Endodermal cell (in vitro differentiated cells): ENCODE data around the gene PRG2. TPM values are rescaled to one million over a fixed set of nuclear protein-coding genes. Genes with fewer than 3 reads are reported as not detected.

Experiments
- DNase-seq: peaks from one replicate; pipeline ENCODE4 v3.0.0-alpha.2; 2017
- H3K27ac ChIP-seq: 2 replicates; pipeline ENCODE4 v1.5.1; 2013; ENCODE audit warnings: mild to moderate bottlenecking, low read depth, low read length, moderate library complexity
- H3K27me3 ChIP-seq: 2 replicates; pipeline ENCODE4 v1.6.1; 2013; ENCODE audit warnings: mild to moderate bottlenecking, low read length, moderate library complexity; ENCODE audit not compliant: insufficient read depth, control insufficient read depth, poor library complexity, severe bottlenecking
- H3K36me3 ChIP-seq: 2 replicates; pipeline ENCODE4 v1.7.0; 2013; ENCODE audit warnings: mild to moderate bottlenecking, low read length, moderate library complexity; ENCODE audit not compliant: control insufficient read depth, insufficient read depth
- H3K4me1 ChIP-seq: one replicate; pipeline ENCODE4 v1.7.0; 2013; ENCODE audit warnings: low read length; ENCODE audit not compliant: control insufficient read depth, insufficient read depth
- H3K4me3 ChIP-seq: 2 replicates; pipeline ENCODE4 v1.5.1; 2013; ENCODE audit warnings: mild to moderate bottlenecking, low read length, moderate library complexity
- H3K9ac ChIP-seq: 2 replicates; pipeline ENCODE4 v1.6.1; 2013; ENCODE audit warnings: mild to moderate bottlenecking, low read length, moderate library complexity; ENCODE audit not compliant: poor library complexity, severe bottlenecking; ENCODE audit errors: extremely low read depth
- H3K9me3 ChIP-seq: 2 replicates; pipeline ENCODE4 v1.6.1; 2013; ENCODE audit warnings: mild to moderate bottlenecking, low read length, moderate library complexity; ENCODE audit not compliant: control insufficient read depth
- H3K27ac Mint-ChIP-seq: 2 replicates; pipeline ENCODE4 v1.8.0; 2020; ENCODE audit warnings: mixed read lengths
- H3K27me3 Mint-ChIP-seq: 2 replicates; pipeline ENCODE4 v1.8.0; 2021; ENCODE audit warnings: mild to moderate bottlenecking, mixed read lengths; ENCODE audit not compliant: insufficient read depth
- H3K36me3 Mint-ChIP-seq: 2 replicates; pipeline ENCODE4 v1.8.0; 2020; ENCODE audit warnings: low read depth, mixed read lengths
- H3K4me1 Mint-ChIP-seq: 2 replicates; pipeline ENCODE4 v1.8.0; 2020; ENCODE audit warnings: mixed read lengths
- H3K4me3 Mint-ChIP-seq: 2 replicates; pipeline ENCODE4 v1.8.0; 2020; ENCODE audit warnings: mild to moderate bottlenecking, moderate library complexity, mixed read lengths
- H3K9me3 Mint-ChIP-seq: 2 replicates; pipeline ENCODE4 v1.8.0; 2020; ENCODE audit warnings: mild to moderate bottlenecking, mixed read lengths
- WGBS, 2 experiments: methylation state at CpG; one replicate each; pipeline versions ENCODE4 v1.1.5 to v1.1.7; 2013; ENCODE audit warnings: missing lambda C conversion rate in 2 of 2, mixed read lengths in 1 of 2; ENCODE audit not compliant: insufficient coverage in 1 of 2, insufficient read length in 1 of 2; 5-methylcytosine and 5-hydroxymethylcytosine counted together
- total RNA-seq, 2 donors: library from RNA; stranded (reverse); fragmentation: NEBNext Ultra II Directional in 1 of 2; extraction: Animal tissue kit (Norgen Biotek cat#: 25700) in 1 of 2; gene quantifications; 2 replicates in 1 of 2; 3 replicates in 1 of 2; pipeline ENCODE4 v1.2.1, GENCODE V29; 2021
- TF ChIP-seq, protein P1 (sequence below): fragments of 200-600 bp; sonication (generic); conservative IDR thresholded peaks from 2 replicates; pipeline ENCODE4 v1.5.0; 2021; ENCODE audit warnings: antibody characterized with exemption, mild to moderate bottlenecking

The PRG2 gene
- total RNA-seq, 2 donors from 2014 or later: 0.42 TPM; not detected in 1

DNA sequence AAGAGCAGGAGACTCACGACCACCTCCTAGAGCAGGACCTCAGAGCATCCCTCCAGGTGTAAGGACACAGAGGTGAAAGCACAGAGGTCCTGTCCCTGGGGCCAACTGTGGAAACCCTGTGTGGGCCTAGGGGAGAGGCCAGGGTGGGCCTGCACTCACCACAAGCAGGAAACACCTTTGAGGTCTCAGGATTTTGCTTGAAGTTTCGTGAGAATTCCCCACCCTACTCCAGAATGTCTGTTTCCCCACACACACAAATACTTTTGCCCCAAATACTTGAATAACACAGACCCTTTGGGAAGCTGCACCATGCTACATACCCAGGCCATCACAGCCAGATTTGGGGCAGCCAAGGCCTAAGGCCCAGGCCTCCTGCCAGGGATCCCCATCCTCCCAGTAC is 18.3 kb upstream of the PRG2 start:
- Mint-ChIP-seq H3K27ac (no peak overlapping the region), H3K4me1 (no peaks in the 10 kb centered on the region), H3K4me3 (no peak overlapping the region), H3K27me3 (no peaks in the 10 kb centered on the region), H3K36me3 (peaks cover 27% of the 10 kb centered on the region), H3K9me3 (peaks cover 4% of the 10 kb centered on the region)
- no peak overlapping the region for H3K27ac ChIP-seq
- H3K27me3 ChIP-seq: no peaks in the 10 kb centered on the region
- H3K4me1 ChIP-seq: no peaks in the 10 kb centered on the region
- no peak overlapping the region for H3K9ac ChIP-seq
- TF ChIP-seq, protein P1, sequence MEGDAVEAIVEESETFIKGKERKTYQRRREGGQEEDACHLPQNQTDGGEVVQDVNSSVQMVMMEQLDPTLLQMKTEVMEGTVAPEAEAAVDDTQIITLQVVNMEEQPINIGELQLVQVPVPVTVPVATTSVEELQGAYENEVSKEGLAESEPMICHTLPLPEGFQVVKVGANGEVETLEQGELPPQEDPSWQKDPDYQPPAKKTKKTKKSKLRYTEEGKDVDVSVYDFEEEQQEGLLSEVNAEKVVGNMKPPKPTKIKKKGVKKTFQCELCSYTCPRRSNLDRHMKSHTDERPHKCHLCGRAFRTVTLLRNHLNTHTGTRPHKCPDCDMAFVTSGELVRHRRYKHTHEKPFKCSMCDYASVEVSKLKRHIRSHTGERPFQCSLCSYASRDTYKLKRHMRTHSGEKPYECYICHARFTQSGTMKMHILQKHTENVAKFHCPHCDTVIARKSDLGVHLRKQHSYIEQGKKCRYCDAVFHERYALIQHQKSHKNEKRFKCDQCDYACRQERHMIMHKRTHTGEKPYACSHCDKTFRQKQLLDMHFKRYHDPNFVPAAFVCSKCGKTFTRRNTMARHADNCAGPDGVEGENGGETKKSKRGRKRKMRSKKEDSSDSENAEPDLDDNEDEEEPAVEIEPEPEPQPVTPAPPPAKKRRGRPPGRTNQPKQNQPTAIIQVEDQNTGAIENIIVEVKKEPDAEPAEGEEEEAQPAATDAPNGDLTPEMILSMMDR: no peak
- no peak overlapping the region for H3K4me3 ChIP-seq
- H3K36me3 ChIP-seq: no peaks in the 10 kb centered on the region
- H3K9me3 ChIP-seq: no peaks in the 10 kb centered on the region
- WGBS, 2 experiments: 91 to 92% methylated on average over 2 of the region's 2 CpGs
- DNase-seq: no peak

DNA sequence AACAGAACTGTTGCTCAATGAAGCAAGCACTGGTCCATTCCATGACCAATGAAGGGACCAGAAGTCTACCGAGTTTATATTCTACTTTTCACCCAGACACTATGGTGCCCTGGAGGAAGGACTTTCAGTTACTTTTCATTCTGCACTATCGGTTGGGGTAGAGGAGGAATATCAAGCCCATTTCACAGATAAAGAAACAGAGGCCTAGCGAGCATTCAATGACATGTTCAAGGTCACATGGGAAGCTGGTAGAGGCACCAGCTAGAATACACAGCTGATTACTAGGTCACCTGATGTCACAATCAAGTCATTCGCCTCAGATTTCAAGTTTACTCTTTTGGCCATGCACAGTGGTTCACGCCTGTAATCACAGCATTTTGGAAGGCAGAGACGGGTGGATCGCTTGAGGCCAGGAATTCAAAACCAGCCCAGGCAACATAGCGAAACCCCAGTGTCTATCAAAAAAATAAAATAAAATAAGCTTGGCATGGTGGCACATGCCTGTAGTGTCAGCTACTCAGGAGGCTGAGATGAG is 17.6 kb upstream of the PRG2 start:
- H3K4me3 Mint-ChIP-seq: no peak overlapping the region
- Histone ChIP-seq H3K27me3 (no peaks in the 10 kb centered on the region), H3K4me3 (no peak overlapping the region), H3K4me1 (no peaks in the 10 kb centered on the region), H3K27ac (no peak overlapping the region), H3K36me3 (no peaks in the 10 kb centered on the region), H3K9ac (no peak overlapping the region), H3K9me3 (no peaks in the 10 kb centered on the region)
- no peak overlapping the region for H3K27ac Mint-ChIP-seq
- H3K9me3 Mint-ChIP-seq: peaks cover 4% of the 10 kb centered on the region
- TF ChIP-seq, protein P1: no peak
- H3K36me3 Mint-ChIP-seq: peaks cover 21% of the 10 kb centered on the region
- DNase-seq: no peak
- H3K27me3 Mint-ChIP-seq: no peaks in the 10 kb centered on the region
- 95 to 98% methylated on average over 7 to 8 of the region's 8 CpGs for WGBS, 2 experiments
- H3K4me1 Mint-ChIP-seq: no peaks in the 10 kb centered on the region

DNA sequence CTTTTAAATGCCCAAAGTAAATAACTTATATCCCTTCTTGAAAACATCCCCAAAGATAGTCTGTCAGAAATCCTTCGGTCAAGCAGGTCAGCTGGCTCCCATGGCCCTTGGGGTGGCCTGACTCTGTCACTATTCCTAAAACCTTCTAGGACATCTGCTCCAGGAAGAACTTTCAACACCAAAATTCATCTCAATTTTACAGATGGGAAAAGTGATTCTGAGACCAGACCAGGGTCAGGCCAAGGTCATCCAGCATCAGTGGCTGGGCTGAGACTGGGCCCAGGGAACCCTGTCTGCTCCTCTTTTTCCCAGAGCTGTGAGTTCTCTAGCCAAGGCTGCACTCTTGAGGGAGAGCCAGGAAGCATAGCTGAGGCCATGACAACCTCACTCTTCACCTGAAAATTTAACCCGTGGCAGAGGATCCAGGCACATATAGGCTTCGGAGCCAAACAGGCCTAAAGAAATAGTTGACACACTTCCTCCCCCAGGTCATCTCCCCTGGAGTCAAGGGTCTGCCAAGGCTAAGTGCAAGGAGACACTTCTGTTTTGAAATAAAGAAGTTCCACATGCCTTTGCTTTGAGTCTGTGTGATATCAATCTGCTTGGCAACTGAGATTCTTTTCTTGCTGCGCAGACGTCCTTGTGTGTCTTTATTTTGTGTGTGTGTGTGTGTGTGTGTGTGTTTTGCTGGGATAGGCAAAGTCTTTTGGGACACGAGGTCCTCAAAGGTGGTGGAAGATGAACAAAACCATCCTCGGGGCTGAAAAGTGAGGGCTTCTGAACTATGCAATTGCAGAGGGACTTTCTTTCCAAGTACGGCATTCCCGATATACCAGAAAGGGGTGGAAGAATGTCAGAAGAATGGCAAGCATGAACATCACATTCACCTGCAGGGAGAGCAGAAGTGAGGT is 16.8 kb upstream of the PRG2 start:
- no peak for DNase-seq
- no peaks in the 10 kb centered on the region for H3K27me3 ChIP-seq
- peaks cover 6% of the 10 kb centered on the region for H3K4me1 Mint-ChIP-seq
- no peaks in the 10 kb centered on the region for H3K4me1 ChIP-seq
- H3K27ac Mint-ChIP-seq: no peak overlapping the region
- H3K27ac ChIP-seq: no peak overlapping the region
- TF ChIP-seq, protein P1: no peak
- peaks cover 21% of the 10 kb centered on the region for H3K36me3 Mint-ChIP-seq
- H3K9ac ChIP-seq: no peak overlapping the region
- H3K36me3 ChIP-seq: no peaks in the 10 kb centered on the region
- no peak overlapping the region for H3K4me3 Mint-ChIP-seq
- peaks cover 4% of the 10 kb centered on the region for H3K9me3 Mint-ChIP-seq
- WGBS, 2 experiments: 94 to 96% methylated on average over 6 to 9 of the region's 9 CpGs
- H3K9me3 ChIP-seq: no peaks in the 10 kb centered on the region
- H3K27me3 Mint-ChIP-seq: no peaks in the 10 kb centered on the region
- no peak overlapping the region for H3K4me3 ChIP-seq
